HepG2 (cell line): Measurements from ENCODE around the gene NSUN2. TPM values are rescaled to one million over a fixed set of nuclear protein-coding genes. Genes with fewer than 3 reads are reported as not detected.

Source experiments
- HOXA3 ChIP-seq: sonication (generic); formaldehyde crosslinking; IDR thresholded peaks from 2 replicates; pipeline ENCODE4 v1.5.0; 2020; ENCODE audit warnings: missing genetic modification reagents
- MAZ ChIP-seq, 2 experiments: sonication (generic) in 1 of 2; formaldehyde crosslinking in 1 of 2; IDR thresholded peaks; 2 replicates each; pipeline versions ENCODE4 v1.5.0 to v1.6.1; 2012 to 2020; ENCODE audit warnings: low read depth in 2 of 2, mild to moderate bottlenecking in 2 of 2, borderline replicate concordance in 1 of 2, improper control_type of control experiment in 1 of 2, low read length in 1 of 2, missing genetic modification reagents in 1 of 2, moderate library complexity in 1 of 2
- NR2C2 ChIP-seq: sonication (generic); formaldehyde crosslinking; IDR thresholded peaks from 2 replicates; pipeline ENCODE4 v1.4.0; 2020; ENCODE audit warnings: missing genetic modification reagents, mild to moderate bottlenecking, moderate library complexity, borderline replicate concordance
- RELA ChIP-seq: sonication (generic); formaldehyde crosslinking; IDR thresholded peaks from 2 replicates; pipeline ENCODE4 v1.4.0; 2020; ENCODE audit warnings: missing genetic modification reagents
- SIN3A ChIP-seq: IDR thresholded peaks from 2 replicates; pipeline ENCODE4 v1.6.1; 2011; ENCODE audit warnings: low read depth, mild to moderate bottlenecking, control low read depth, low read length, borderline replicate concordance
- SP4 ChIP-seq: sonication (generic); formaldehyde crosslinking; IDR thresholded peaks from 2 replicates; pipeline ENCODE4 v1.8.1; 2023; ENCODE audit warnings: mild to moderate bottlenecking, missing genetic modification reagents
- TARDBP ChIP-seq: sonication (generic); formaldehyde crosslinking; IDR thresholded peaks from 2 replicates; pipeline ENCODE4 v1.8.0; 2022; ENCODE audit warnings: mild to moderate bottlenecking, missing genetic modification reagents
- TBX2 ChIP-seq: sonication (generic); formaldehyde crosslinking; IDR thresholded peaks from 2 replicates; pipeline ENCODE4 v1.5.0; 2020; ENCODE audit warnings: missing genetic modification reagents, mild to moderate bottlenecking, borderline replicate concordance
- ZBTB14 ChIP-seq: sonication (generic); formaldehyde crosslinking; IDR thresholded peaks from 2 replicates; pipeline ENCODE4 v1.4.0; 2020; ENCODE audit warnings: missing genetic modification reagents
- ZBTB4 ChIP-seq: sonication (generic); formaldehyde crosslinking; IDR thresholded peaks from 2 replicates; pipeline ENCODE4 v1.4.0; 2020; ENCODE audit warnings: missing genetic modification reagents, mild to moderate bottlenecking, borderline replicate concordance
- ZMYM3 ChIP-seq: sonication (generic); formaldehyde crosslinking; IDR thresholded peaks from 2 replicates; pipeline ENCODE4 v1.5.1; 2020; ENCODE audit warnings: mild to moderate bottlenecking, missing genetic modification reagents
- ZNF235 ChIP-seq: sonication (generic); formaldehyde crosslinking; IDR thresholded peaks from 2 replicates; pipeline ENCODE4 v1.8.1; 2023; ENCODE audit warnings: mild to moderate bottlenecking, missing genetic modification reagents, borderline replicate concordance
- ZNF350 ChIP-seq: sonication (generic); formaldehyde crosslinking; IDR thresholded peaks from 2 replicates; pipeline ENCODE4 v1.4.0; 2020; ENCODE audit warnings: mild to moderate bottlenecking, low read depth, missing genetic modification reagents, borderline replicate concordance
- ZNF510 ChIP-seq: sonication (generic); formaldehyde crosslinking; IDR thresholded peaks from 2 replicates; pipeline ENCODE4 v1.4.0; 2020; ENCODE audit warnings: low read depth, mild to moderate bottlenecking, missing genetic modification reagents
- ZNF687 ChIP-seq: sonication (generic); formaldehyde crosslinking; IDR thresholded peaks from 2 replicates; pipeline ENCODE4 v1.5.1; 2020; ENCODE audit warnings: mild to moderate bottlenecking, missing genetic modification reagents, moderate library complexity
- ZNF773 ChIP-seq: sonication (generic); formaldehyde crosslinking; IDR thresholded peaks from 2 replicates; pipeline ENCODE4 v1.4.0; 2020; ENCODE audit warnings: missing genetic modification reagents, borderline replicate concordance
- ZNF800 ChIP-seq: sonication (generic); formaldehyde crosslinking; IDR thresholded peaks from 2 replicates; pipeline ENCODE4 v1.4.0; 2020; ENCODE audit warnings: missing genetic modification reagents
- polyA plus RNA-seq, 8 experiments: library from polyadenylated mRNA; depleted of rRNA in 3 of 8; stranded (reverse) in 7 of 8; unstranded in 1 of 8; fragments of >200 nt; fragmentation: Illumina TruSeq in 4 of 8; extraction: Trizol in 4 of 8; gene quantifications; 2 replicates each; pipeline versions ENCODE4 v1.2.1 to v1.2.3, GENCODE V29; 2011 to 2016; ENCODE audit warnings: low read depth in 4 of 8, missing spikeins in 1 of 8, mixed read lengths in 1 of 8; ENCODE audit not compliant: insufficient read depth in 1 of 8
- total RNA-seq, 5 experiments: library from RNA; depleted of rRNA; stranded (reverse); fragments of >200 nt; fragmentation: Illumina TruSeq; extraction: Trizol; gene quantifications; 2 replicates each; pipeline ENCODE4 v1.2.3, GENCODE V29; 2016; ENCODE audit warnings: low read depth in 1 of 5

Gene NSUN2
- total and polyA plus RNA-seq, 2 of the 13 experiments (the other 11 are each of a cell fraction or from before 2014, with no cell fraction given): 51.7 to 69.1 TPM

- no peak for TF ChIP-seq HOXA3
- TF ChIP-seq SIN3A: peak; percentile 36; the same call in 1 of the 2 replicates
- no peak for TF ChIP-seq ZMYM3
- TF ChIP-seq ZNF235 (CRISPR knock-in tag): 0 out of 2 replicates have a peak, but pooled peaks have one; percentile 21
- TF ChIP-seq NR2C2: no peak
- no peak for TF ChIP-seq ZBTB4 (CRISPR knock-in tag)
- no peak for TF ChIP-seq RELA (CRISPR knock-in tag)
- no peak; the same call in 1 of the 2 replicates for TF ChIP-seq ZNF350 (CRISPR knock-in tag)
- peak; percentile 97 for TF ChIP-seq ZNF800 (CRISPR knock-in tag)
- TF ChIP-seq TARDBP: no peak
- TF ChIP-seq ZNF510 (CRISPR knock-in tag): no peak; the same call in 1 of the 2 replicates
- TF ChIP-seq SP4: 0 out of 2 replicates have a peak, but pooled peaks have one; percentile 7
- TF ChIP-seq ZNF773 (CRISPR knock-in tag): 0 out of 2 replicates have a peak, but pooled peaks have one; percentile 17
- peak; percentile 80 for TF ChIP-seq ZNF687 (CRISPR knock-in tag)
- no peak for TF ChIP-seq ZBTB14 (CRISPR knock-in tag)
- no peak for TF ChIP-seq MAZ (IDR thresholded peaks at IDR 0.05; ENCODE audit: borderline replicate concordance, low read depth, low read length)
- TF ChIP-seq MAZ (CRISPR knock-in tag; IDR thresholded peaks at IDR 0.05; ENCODE audit: low read depth): 0 out of 2 replicates have a peak, but pooled peaks have one; percentile 57
- 0 out of 2 replicates have a peak, but pooled peaks have one; percentile 7 for TF ChIP-seq TBX2
These were observed 813 bp upstream of the NSUN2 start (continued) for GRCh38 chr5:6633469-6634245.
